GM12878 (cell line): ENCODE measurements around the gene FSHR. TPM values are rescaled to one million over a fixed set of nuclear protein-coding genes. Genes with fewer than 3 reads are reported as not detected.

Experiments
- ATAC-seq: fragments of 200-7000 bp; cut with Tn5 transposase; 3 replicates; pipeline ENCODE4 v1.9.1; 2020; ENCODE audit warnings: mild to moderate bottlenecking, moderate library complexity
- BruUV-seq: library from RNA; stranded (reverse); fragments of 400-500 nt; replicated peaks from 2 replicates; lab custom pipeline; 2021; lab: Mats Ljungman, UMichigan
- CTCF ChIA-PET: fragments of 300-600 bp; sonication (Branson Sonifier 250); formaldehyde crosslinking; extraction: SDS; loops from one replicate; lab custom pipeline; 2021; ENCODE audit warnings: inconsistent platforms; lab: Yijun Ruan, JAX
- POLR2A ChIA-PET: fragments of 350-600 bp; formaldehyde crosslinking; extraction: SDS; loops from one replicate; lab custom pipeline; 2021; ENCODE audit warnings: inconsistent platforms; lab: Charles Lee
- RAD21 ChIA-PET: fragments of 300-600 bp; sonication (Branson Sonifier 250); formaldehyde crosslinking; loops from one replicate; lab custom pipeline; 2023; ENCODE audit warnings: antibody characterized with exemption; ENCODE audit not compliant: unreplicated experiment; lab: Charles Lee
- SMC1A ChIA-PET: fragments of 300-600 bp; sonication (Branson Sonifier 250); formaldehyde crosslinking; loops from one replicate; lab custom pipeline; 2023; ENCODE audit not compliant: unreplicated experiment, uncharacterized antibody; lab: Charles Lee
- DNase-seq: peaks from one replicate; pipeline ENCODE4 v3.0.0-alpha.2; 2011; ENCODE audit warnings: low read depth, low spot score
- FAIRE-seq: peaks from 3 replicates; lab custom pipeline; 2011; peaks lifted over from hg19 to GRCh38; lab: Jason Lieb, UNC
- H2AFZ ChIP-seq: 2 replicates; pipeline ENCODE4 v1.6.0; 2011; ENCODE audit warnings: low read depth, low read length, control low read depth; ENCODE audit not compliant: control insufficient read depth
- H3K27ac ChIP-seq: 2 replicates; pipeline ENCODE4 v1.5.1; 2011; ENCODE audit warnings: control low read depth; ENCODE audit not compliant: control insufficient read depth, insufficient read depth
- H3K27me3 ChIP-seq, 2 experiments: replicated peaks in 1 of 2; 2 replicates each; pipeline versions ENCODE4 v1.6.0 to v1.6.1; 2011; ENCODE audit warnings: low read length in 1 of 2; ENCODE audit not compliant: control insufficient read depth in 2 of 2, insufficient read depth in 2 of 2
- H3K36me3 ChIP-seq, 2 experiments: 2 replicates each; pipeline ENCODE4 v1.5.1; 2011; ENCODE audit warnings: low read length in 1 of 2; ENCODE audit not compliant: control insufficient read depth in 2 of 2, insufficient read depth in 2 of 2
- H3K4me1 ChIP-seq: 2 replicates; pipeline ENCODE4 v1.6.1; 2011; ENCODE audit warnings: mild to moderate bottlenecking, low read length, moderate library complexity, mixed read lengths; ENCODE audit not compliant: control insufficient read depth, insufficient read depth
- H3K4me2 ChIP-seq: 2 replicates; pipeline ENCODE4 v1.6.0; 2011; ENCODE audit warnings: control low read depth; ENCODE audit not compliant: control insufficient read depth, insufficient read depth
- H3K4me3 ChIP-seq: fragments of 200-600 bp; sonication (generic); 2 replicates; pipeline ENCODE4 v1.5.1; 2016
- H3K79me2 ChIP-seq: 2 replicates; pipeline ENCODE4 v1.6.0; 2011; ENCODE audit warnings: low read length; ENCODE audit not compliant: control insufficient read depth, insufficient read depth
- H3K9ac ChIP-seq: 2 replicates; pipeline ENCODE4 v1.8.0; 2011; ENCODE audit warnings: low read length, control low read depth, mixed read lengths; ENCODE audit not compliant: control insufficient read depth, insufficient read depth
- H3K9me3 ChIP-seq: replicated peaks from 3 replicates; pipeline ENCODE4 v1.5.1; 2011; ENCODE audit warnings: mild to moderate bottlenecking, low read length; ENCODE audit not compliant: control insufficient read depth, insufficient read depth
- H4K20me1 ChIP-seq: 2 replicates; pipeline ENCODE4 v1.6.0; 2011; ENCODE audit not compliant: control insufficient read depth, insufficient read depth
- ASH2L ChIP-seq: fragments of 300-600, 200-600 bp; sonication (generic); IDR thresholded peaks from 2 replicates; pipeline ENCODE4 v1.6.1; 2017; ENCODE audit warnings: low read depth, mild to moderate bottlenecking, borderline replicate concordance
- CTCF ChIP-seq, 3 experiments: IDR thresholded peaks in 2 of 3; conservative IDR thresholded peaks in 1 of 3; 2 replicates each; pipeline ENCODE4 v1.5.1; 2011; ENCODE audit warnings: low read depth in 3 of 3, low read length in 3 of 3, mild to moderate bottlenecking in 3 of 3, control low read depth in 2 of 3, moderate library complexity in 2 of 3, inconsistent platforms in 1 of 3, mixed read lengths in 1 of 3; ENCODE audit not compliant: control insufficient read depth in 2 of 3, insufficient read depth in 1 of 3; ENCODE audit errors: extremely low read depth in 1 of 3
- EED ChIP-seq: sonication (generic); IDR thresholded peaks from 2 replicates; pipeline ENCODE4 v1.6.1; 2016; ENCODE audit warnings: antibody characterized with exemption, low read depth
- EP300 ChIP-seq, 2 experiments: fragments of 150-350 bp in 1 of 2; IDR thresholded peaks; 2 replicates each; pipeline ENCODE4 v1.6.1; 2011 to 2012; ENCODE audit warnings: low read depth in 2 of 2, low read length in 2 of 2, borderline replicate concordance in 1 of 2, improper control_type of control experiment in 1 of 2, inconsistent platforms in 1 of 2; ENCODE audit not compliant: control insufficient read depth in 1 of 2
- FOXM1 ChIP-seq: IDR thresholded peaks from 2 replicates; pipeline ENCODE4 v1.6.1; 2012; ENCODE audit warnings: low read depth, mild to moderate bottlenecking, inconsistent platforms, low read length, moderate library complexity
- GATAD2B ChIP-seq: fragments of 450-650 bp; conservative IDR thresholded peaks from 2 replicates; pipeline ENCODE4 v1.6.1; 2017; ENCODE audit warnings: low read depth, mild to moderate bottlenecking, moderate library complexity
- HDGF ChIP-seq: fragments of 450-650 bp; IDR thresholded peaks from 2 replicates; pipeline ENCODE4 v1.6.1; 2016; ENCODE audit warnings: antibody characterized with exemption
- KAT2A ChIP-seq: conservative IDR thresholded peaks from 2 replicates; pipeline ENCODE4 v1.6.1; 2011; ENCODE audit warnings: low read depth, low read length; ENCODE audit not compliant: control insufficient read depth
- MTA3 ChIP-seq: IDR thresholded peaks from 2 replicates; pipeline ENCODE4 v1.6.1; 2012; ENCODE audit warnings: low read length, inconsistent platforms, borderline replicate concordance
- NR2C2 ChIP-seq: IDR thresholded peaks from 2 replicates; pipeline ENCODE4 v1.6.1; 2011; ENCODE audit warnings: borderline replicate concordance, low read depth; ENCODE audit not compliant: control insufficient read depth, insufficient read length
- PKNOX1 ChIP-seq: fragments of 450-650 bp; IDR thresholded peaks from 2 replicates; pipeline ENCODE4 v1.6.1; 2016; ENCODE audit warnings: mild to moderate bottlenecking
- RFX5 ChIP-seq: IDR thresholded peaks from 2 replicates; pipeline ENCODE4 v1.6.1; 2011; ENCODE audit warnings: low read depth, low read length, improper control_type of control experiment
- SIN3A ChIP-seq: IDR thresholded peaks from 2 replicates; pipeline ENCODE4 v1.6.1; 2012; ENCODE audit warnings: low read depth, low read length, improper control_type of control experiment
- STAT1 ChIP-seq: fragments of 450-650 bp; conservative IDR thresholded peaks from 2 replicates; pipeline ENCODE4 v1.6.1; 2014; ENCODE audit warnings: antibody characterized with exemption, mild to moderate bottlenecking
- ZBTB11 ChIP-seq: fragments of 450-650 bp; formaldehyde crosslinking; IDR thresholded peaks from 2 replicates; pipeline ENCODE4 v1.5.0; 2022; ENCODE audit warnings: mild to moderate bottlenecking, missing genetic modification characterization
- in situ Hi-C: fragments of 300-500 bp; cut with MboI; formaldehyde crosslinking; loops from 9 replicates; pipeline ENCODE4 v1.14.3; 2018; ENCODE audit warnings: mixed read lengths
- intact Hi-C: fragments of 100-400 bp; cut with micrococcal nuclease; formaldehyde crosslinking; loops from one replicate; pipeline ENCODE4 v1.14.2; 2022; ENCODE audit not compliant: unreplicated experiment
- polyA plus RNA-seq, 11 experiments: library from polyadenylated mRNA; depleted of rRNA in 4 of 11; unstranded in 6 of 11; stranded (reverse) in 5 of 11; fragments of >200 nt; fragmentation: Nextera tagmentation in 4 of 11; fragmentation: Illumina TruSeq in 1 of 11; extraction: Ambion mirVana in 4 of 11; extraction: Trizol in 1 of 11; gene quantifications; 1 replicate in 1 of 11; 2 replicates in 10 of 11; pipeline versions ENCODE4 v1.2.1 to v1.2.3, GENCODE V29; 2011 to 2016; ENCODE audit warnings: inconsistent platforms in 2 of 11, missing spikeins in 2 of 11, low read depth in 1 of 11
- total RNA-seq, 4 experiments: library from RNA; depleted of rRNA in 3 of 4; stranded (reverse); fragments of >200 nt in 3 of 4; fragmentation: Illumina TruSeq in 1 of 4; extraction: Trizol in 1 of 4; gene quantifications; 2 replicates each; pipeline versions ENCODE4 v1.2.1 to v1.2.3, GENCODE V29; 2013 to 2021

Gene FSHR
- total and polyA plus RNA-seq, 10 of the 15 experiments (the other 5 are each of a cell fraction or from before 2014, with no cell fraction given): not detected

- no TSS peak for BruUV-seq
- SMC1A ChIA-PET: interaction anchor here (0.8 kb wide), 1 partner anchor 90 kb away, joined by 3 read pairs; no protein-coding TSS in a partner anchor
- no peaks in the 10 kb centered on the region for H3K4me1 ChIP-seq
- intact Hi-C loops: no loop called here
- POLR2A ChIA-PET: no interaction called here
- H3K27ac ChIP-seq: no peak overlapping the region
- no peak overlapping the region for H3K4me3 ChIP-seq
- no peak overlapping the region for H3K4me2 ChIP-seq
- no peak overlapping the region for H2AFZ ChIP-seq
- H3K9ac ChIP-seq: no peak overlapping the region
- no peak for ATAC-seq
- DNase-seq: no peak
- RAD21 ChIA-PET: interaction anchor here (1.2 kb wide), 1 partner anchor 11 kb away, joined by 3 read pairs; no protein-coding TSS in a partner anchor
- in situ Hi-C loops: no loop called here
- no peak for FAIRE-seq
- no peaks in the 10 kb centered on the region for H4K20me1 ChIP-seq
- H3K36me3 ChIP-seq: no peaks in the 10 kb centered on the region
- H3K27me3 ChIP-seq: no peaks in the 10 kb centered on the region; a peak in 1 of 4 replicates
- no peaks in the 10 kb centered on the region for H3K79me2 ChIP-seq
- H3K9me3 ChIP-seq: no peaks in the 10 kb centered on the region
- CTCF ChIA-PET: no interaction called here
- no peak for TF ChIP-seq NR2C2
- no peak for TF ChIP-seq EP300 (IDR thresholded peaks at IDR 0.05; ENCODE audit: borderline replicate concordance in 1 of 2, control insufficient read depth in 1 of 2, low read depth in 2 of 2, low read length in 2 of 2)
- no peak for TF ChIP-seq MTA3
- TF ChIP-seq FOXM1: no peak
- no peak for TF ChIP-seq KAT2A
- TF ChIP-seq ZBTB11 (CRISPR knock-in tag): no peak
- TF ChIP-seq PKNOX1: no peak
- no peak for TF ChIP-seq GATAD2B
- no peak for TF ChIP-seq ASH2L
- TF ChIP-seq HDGF: no peak
- TF ChIP-seq CTCF (IDR thresholded peaks at IDR 0.05 in 2 of 3, conservative IDR thresholded peaks at IDR 0.05 in 1 of 3; ENCODE audit: control insufficient read depth in 2 of 3, extremely low read depth in 1 of 3, insufficient read depth in 1 of 3, low read depth in 3 of 3, low read length in 3 of 3): no peak
- no peak for TF ChIP-seq RFX5
- no peak for TF ChIP-seq SIN3A
- TF ChIP-seq STAT1: no peak
- TF ChIP-seq EED: no peak
Measured at GRCh38 chr2:49050265-49050664, 104.0 kb downstream of the FSHR start.
